Measurements from ENCODE around the gene TRABD2B.

Gene TRABD2B

DNA sequence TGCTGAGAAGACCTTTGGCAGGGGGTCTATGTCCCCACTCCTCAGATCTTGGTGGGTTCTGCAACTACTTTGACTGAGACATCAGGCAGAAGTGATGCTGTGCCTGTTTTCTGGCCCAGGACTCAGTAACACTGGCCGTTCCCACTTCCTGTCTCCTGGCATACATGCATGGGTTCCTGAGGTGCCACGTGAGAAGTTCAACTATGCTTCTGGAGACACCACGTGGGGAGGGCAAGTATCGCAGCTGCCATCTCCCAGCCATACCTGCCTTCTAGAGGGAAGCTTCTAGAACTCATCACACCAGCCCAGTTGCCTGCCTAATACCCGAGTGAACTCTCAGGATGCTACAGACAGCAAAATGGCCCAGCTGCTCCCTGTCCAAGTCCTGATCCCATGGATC is 65.8 kb downstream of the TRABD2B start:
- no peak for DNase-seq

DNA sequence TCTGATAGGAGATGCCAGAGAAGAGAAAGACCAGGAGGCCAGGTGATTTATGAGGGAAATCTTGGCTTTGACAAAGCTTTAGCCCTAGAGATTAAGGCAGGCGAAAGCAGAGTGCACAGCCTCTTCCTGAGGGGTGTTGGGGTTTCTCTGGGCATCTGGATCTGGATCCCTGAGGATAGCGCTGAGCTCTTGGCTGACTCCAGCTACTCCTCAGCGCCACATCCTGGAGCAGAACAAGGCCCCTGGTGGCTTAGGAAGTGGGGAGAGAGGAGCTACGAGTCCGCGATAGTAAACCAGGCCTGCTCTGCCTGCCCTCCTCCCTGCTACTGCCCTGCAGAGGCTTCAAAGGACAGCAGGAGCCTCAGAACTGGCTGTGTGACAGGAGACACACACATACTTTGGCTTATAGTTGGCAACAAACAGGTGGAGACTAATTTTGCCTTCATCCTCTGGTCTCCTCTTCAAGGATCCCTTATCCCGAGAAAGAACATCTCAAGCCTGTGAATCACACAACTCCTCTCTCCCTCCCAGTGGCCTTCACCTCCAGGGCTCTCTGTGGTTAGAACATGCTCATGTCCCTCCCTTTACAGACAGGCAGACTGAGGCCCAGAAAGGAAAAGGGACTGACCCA is 66.9 kb downstream of the TRABD2B start:
- DNase-seq: no peak

DNA sequence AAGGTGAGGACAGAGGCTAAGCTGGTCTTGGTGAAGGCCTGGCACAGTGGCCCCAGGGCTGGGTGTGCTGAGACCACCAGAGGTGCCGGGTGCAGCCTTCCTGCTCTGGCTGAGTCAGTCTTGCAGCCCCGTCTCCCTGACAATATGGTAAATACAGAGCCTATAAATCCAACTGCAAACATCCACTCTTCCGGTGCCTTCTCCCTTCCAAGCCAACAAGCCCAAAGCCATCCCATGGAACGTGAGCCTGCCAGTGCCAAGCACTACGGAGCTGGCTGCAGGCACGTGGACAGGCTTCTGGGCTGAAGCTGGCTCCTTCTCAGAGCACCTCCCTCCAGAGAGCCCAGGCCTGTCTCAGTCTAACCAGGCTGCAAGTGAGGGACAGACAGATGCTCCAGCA is 70.0 kb downstream of the TRABD2B start:
- DNase-seq: no peak

DNA sequence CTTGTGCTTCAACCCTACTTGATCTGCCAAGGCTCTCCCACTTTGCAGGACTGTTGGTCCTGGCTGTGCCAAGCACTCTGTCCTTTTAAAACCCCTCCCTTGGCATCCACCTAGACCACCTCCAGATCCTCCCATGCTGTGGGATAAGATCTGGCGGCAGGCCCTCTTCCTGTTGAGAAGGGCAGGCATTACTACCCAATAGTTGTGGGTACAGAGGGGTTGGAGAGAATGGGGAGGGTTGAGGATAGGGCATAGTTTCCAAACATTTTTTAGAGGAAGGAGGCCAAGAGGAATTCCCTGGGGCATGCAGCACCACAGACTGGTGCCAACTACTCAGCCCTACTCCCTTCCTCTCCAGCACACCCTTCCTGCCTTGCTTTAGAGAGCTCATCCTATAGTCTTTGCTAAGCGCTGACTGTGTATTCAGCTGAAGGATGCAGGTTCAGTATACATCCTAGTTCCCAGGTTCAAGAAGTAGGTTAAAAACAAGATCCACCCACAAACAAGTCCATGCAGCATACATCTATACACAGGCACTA is 70.7 kb downstream of the TRABD2B start:
- DNase-seq: no peak

DNA sequence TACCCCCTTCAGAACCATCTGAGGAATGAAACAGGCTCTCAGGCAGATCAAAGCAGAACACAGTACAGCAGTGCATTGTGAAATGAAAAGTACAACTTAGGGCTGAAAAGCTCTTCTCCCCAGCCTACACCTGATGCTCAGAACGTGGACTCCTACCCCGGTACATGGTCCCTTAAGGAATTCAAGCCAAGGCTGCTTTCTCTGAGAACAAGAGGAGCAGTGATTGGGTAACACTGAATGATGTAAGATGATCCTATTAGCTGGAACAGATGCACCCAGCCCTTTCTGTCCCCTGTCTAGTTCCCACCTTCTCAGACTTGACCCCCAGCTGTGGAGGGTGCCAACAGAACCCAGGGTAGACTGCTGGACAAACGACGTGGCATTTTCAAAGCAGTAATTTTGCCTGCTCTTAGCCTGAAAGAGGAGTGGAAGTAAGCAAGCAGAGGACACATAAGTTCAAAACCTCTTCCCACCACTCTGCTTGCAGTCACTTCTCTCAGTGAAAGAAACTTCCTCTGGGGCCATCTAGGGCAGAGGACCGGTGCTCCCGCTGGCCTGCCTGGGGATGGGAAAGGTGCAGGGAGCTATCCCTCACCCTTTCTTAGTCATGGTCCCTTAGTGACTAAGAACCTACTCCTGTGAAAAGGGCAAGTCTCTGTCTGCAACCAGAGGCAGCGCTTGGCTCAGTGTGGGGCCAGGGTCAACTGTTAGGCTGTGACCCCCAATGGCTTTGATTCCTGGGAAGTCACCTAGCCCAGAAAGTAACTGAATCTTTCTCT is 72.7 kb downstream of the TRABD2B start:
- no peak for DNase-seq

DNA sequence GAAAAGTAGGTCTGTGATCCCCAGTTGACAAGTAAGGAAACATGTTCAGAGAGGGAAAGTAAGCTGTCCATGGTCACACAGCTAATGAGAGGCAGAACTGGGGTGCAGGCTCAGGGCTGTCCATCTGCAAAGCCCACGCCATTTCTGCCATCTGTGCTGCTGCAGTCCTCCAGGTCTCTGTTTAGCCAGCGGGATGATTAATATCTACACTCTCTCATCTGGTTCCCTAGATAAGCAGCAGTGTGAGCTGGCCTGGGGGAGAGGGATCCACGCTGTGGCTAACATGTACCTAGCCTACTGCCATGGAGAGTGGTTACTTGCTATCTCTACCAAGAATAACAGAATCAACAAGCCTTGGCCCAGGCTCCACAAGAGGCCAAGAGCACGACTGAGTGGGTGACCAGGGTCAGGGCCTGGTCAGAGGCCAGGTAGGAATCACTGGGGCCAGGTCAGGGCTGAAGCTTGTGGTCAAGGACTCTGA is 75.2 kb downstream of the TRABD2B start:
- no peak for DNase-seq

DNA sequence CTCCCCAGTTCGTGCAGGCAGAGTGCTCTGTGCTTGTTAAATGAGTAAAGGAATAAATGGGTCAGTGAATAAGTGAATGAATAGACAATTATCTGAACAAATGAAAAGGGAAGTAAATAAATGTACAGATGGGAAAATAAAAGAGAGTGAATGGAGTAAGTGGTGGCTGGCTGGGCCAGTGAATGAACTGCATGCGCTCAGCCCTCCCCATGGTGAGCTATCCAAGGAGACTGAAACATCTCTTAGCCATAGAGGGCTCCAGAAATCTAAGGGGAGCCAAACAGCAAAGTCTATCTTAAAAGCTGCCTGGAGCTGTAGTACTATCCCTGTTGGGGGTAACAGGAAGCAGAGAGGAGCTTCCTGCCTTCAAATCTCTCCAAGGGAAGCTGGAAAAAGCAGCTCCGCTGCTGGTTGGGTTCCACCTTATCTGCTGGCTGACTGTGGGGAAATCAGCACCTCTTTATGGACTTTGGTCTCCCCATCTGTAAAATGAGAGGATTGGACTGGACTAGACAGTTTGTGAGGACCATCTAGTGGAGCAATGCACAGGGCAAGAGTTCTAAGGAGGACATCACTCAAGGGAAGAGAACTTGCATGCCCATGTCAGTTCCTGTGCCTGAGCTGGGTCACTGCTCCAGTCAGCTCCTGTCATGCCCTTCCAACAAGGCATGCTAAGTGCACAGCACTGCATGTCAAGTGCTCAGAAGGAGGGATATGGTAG is 77.9 kb downstream of the TRABD2B start:
- no peak for DNase-seq

DNA sequence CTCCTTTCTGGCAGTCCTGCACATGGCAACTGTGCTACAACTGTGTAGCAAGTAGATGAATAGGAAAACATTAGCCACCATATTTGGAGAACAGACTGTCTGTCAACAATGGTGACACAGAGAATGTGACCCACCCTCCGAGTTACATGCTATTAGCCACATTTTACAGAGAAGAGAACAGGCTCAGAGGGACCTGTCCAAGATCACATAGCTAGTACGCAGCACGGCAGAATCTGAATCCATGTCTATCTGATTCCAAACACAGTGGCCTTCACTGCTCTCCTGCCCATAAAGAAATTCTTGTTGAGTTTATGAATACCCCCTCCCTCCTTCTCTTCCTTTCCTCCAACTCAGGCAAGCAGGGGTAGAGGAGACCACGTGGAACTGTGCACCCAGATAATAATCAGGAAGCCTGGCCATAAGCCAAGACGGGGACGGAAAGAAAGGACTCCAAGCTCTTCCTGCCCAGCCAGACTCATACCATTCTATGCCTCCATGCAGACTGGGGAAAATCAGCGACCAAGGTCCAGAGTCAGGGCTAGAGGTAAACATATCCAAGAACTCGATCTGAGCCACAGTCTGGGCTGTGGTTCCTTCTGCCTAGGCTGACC is 78.8 kb downstream of the TRABD2B start:
- DNase-seq: no peak

DNA sequence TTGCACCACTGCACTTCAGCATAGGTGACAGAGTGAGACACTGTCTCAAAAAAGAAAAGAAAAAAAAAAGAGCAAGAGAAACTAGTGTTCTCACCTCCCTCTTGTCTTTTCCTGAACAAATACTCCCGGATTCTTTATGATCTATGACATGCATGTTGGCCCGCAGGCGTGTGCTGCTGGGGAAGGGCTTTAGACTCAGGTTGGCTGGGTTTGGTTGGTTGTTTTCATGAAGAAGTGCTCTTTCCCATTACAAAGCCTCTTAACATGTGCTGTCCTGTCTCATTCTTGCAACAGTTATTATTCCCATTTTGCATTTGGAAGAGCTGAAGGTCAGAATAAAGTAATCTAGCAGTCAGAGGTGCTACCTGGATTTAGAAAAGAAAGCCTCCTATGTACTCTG is 79.5 kb downstream of the TRABD2B start:
- DNase-seq: no peak

DNA sequence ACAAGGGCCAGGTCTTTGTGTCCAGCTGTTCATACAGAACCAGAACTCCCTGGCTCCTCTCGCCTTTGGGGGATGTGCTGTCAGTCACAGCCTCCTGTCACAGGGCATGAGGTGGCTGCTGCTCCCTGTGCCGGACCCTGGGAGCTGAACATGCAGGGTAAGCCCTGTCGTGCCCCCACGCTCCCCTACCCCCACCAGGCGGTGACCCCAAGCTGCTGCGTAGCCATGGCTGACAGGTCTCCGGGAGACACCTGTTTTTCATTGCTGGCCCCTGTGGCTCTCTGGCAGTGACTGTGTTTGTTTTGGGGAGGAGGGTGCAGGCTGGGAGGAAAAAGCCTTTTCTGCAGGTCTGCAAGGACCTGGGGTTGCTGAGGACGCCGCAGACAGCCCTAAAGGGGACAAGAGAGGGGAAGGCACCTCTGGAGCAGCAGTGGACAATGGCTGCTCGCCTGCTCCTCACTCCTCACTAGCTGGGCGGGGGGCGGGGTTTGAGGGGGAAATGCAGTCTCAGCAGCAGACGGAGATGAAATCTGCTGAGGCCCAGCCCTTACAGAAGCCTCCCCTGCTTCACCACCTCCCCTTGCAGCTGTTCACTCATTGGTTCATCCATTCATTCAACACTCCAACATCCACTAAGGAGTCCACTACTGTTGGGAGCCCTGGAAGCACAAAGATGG is 81.4 kb downstream of the TRABD2B start:
- no peak for DNase-seq

DNA sequence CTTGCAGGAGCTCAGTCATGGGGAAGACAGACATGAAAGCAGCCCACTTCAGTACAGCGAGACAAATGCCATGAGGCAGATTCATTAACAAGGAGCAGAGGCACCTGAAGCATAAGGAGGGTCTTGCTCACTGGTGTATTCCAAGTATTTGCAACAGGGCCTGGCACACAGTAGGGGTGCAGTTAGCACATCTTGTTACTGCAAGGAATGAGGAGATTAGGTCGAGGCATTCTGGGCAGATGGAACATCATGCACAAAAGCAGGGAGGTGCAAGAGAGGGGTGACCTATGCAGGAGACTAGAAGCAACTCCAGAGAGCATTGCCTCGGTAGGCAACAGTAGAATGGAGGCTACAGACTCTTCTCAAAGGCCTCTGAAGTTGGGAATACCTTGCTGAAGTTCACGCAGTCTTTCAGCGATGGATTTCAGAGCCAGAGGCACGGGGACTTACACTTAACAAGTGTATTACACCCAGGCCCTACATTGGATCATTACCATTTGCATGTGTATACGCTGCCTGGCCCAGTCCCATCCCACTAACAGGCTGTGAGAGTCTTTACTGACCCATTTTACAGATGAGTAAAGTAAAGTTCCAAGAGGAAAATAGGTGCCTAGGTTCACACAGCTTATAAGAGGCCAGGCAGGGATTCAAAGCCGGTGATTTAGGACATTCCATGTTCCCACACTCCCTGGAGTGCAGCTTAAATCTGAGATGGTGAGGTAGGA is 82.1 kb downstream of the TRABD2B start:
- DNase-seq: no peak

DNA sequence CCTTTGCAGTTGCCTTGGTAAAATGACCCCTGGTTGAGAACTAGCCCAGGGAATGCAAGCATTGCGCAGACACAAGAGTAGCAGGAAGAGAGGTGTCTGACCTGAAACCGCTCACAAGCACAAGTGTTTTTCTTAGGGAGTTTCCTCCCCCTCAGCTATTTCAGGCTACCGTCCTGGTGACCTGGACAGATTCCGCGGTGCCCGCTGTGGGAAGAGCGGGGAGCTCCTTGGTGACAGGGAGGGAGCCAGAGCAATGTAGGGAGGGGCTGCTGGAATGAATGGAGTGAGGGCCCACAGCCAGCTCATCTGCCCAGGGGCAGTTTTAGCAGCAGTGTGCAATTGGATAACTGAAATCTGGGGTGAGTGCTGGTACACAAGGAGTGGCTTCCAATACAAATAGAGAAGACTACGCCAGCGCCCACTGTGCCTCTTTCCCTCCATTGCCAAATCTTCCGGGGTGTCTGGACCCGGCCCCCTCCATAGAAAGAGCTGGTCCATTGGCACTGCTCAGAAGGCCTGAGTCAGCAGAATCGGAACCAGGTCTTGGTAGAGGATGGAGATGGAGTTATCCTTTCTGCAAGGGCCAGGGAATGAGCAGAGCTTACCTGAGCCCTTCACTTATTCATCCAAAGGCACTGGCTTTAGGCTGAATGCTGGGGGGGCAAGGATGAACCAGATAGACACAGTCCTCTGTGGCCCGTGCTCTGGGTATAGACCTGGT is 82.8 kb downstream of the TRABD2B start:
- no peak for DNase-seq

DNA sequence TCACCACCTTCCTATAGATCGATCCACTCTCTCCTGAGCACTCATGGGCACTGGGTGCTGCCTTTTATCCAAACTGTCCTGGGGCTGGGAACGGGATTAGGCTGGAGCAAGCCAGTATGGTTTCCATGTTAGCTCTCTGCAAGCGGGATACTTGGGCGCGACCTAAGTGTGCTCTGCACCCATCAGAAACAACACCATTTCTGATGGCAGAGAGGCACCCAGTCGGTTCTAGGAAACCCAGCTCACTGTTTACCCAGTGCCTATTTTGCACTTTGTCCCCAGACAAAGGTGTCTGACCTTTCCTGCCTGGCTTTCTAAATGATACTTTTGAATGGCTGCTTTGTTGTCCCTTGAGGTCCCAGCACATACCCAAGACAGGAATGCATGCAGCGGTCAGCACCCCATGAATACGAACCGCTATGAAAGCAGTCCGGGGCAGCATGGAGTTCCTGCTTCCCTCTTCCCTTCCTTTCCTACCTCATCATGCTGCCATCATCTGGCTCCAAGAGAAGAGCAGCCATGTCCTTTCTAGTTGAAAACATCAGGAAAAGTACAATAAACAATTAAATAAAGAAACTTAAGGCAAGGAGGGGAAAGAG is 83.9 kb downstream of the TRABD2B start:
- DNase-seq: no peak

DNA sequence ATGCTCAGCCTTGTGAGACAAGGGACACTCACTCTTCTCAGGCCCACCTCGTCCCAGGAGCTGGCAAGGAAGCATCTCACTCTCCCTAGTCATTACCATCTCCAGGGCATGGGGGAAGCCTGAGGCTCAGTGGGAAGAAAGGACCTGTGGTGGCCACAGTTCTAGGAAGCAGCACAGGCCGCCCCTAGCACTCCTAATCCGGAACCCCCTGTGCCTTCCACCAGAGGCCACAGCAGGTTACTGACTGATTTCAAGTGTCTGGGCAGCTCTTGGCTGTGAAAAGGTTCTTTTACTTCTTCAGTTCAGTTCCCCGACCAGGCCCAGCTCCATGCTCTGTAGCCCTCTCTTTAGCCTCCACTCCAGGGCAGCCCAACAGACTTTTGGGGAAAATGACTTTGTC is 84.4 kb downstream of the TRABD2B start:
- DNase-seq: no peak

DNA sequence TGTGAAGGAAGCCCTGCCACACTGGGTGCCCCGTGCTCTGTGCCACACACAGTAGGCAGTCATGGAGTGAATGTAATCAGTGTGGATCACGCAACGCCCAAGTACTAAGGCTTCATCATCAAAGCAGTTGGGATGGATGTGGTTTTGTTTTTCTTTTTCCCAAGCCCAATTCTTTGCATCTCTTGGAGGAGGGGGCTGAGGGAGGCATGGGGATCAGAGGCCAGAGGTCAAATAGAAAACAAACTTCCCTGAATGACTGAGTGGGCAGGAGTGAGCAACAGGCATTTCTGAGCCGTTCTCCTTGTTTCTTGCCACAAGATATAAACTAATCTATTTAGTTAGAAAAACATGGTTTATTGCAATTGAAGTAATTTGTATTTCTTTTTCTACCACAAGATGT is 85.3 kb downstream of the TRABD2B start:
- no peak for DNase-seq

DNA sequence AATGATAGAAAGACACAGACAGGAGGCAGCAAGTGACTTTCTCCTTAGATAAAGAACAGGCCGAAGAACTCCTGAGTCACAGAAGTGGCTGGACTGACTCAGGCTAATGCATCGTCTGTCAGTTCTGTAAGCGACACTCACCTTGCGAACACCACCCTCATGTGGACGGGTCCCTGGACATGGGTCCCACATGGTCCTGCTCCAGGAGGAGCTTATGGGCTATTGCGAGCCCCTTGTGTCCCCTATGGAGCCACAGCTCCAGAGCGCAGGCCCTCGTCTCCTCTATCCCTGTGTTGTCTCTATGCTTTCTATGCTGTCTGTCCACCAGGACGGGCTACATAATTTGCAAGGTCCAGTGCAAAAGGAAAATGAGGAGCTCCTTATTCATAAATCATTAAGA is 85.8 kb downstream of the TRABD2B start:
- DNase-seq: no peak

DNA sequence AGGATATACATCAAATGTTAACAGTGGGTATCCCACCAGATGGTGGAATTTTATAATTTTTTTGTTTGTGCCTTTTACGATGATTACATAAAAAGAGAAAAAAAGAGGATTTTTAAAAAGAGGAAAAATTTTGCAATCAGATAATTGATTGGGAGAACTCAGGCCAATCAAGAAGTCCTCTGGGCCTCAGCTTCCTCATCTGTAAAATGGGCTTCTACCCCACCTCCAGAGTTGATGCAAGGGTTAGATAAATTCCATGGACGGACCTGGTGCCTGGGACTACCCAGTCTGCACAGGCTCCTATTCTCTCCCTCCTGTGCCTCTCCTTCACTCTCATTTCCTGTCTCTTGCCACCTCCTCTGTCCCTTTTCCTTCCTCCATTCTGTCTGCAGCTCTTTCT is 88.9 kb downstream of the TRABD2B start:
- DNase-seq: no peak

DNA sequence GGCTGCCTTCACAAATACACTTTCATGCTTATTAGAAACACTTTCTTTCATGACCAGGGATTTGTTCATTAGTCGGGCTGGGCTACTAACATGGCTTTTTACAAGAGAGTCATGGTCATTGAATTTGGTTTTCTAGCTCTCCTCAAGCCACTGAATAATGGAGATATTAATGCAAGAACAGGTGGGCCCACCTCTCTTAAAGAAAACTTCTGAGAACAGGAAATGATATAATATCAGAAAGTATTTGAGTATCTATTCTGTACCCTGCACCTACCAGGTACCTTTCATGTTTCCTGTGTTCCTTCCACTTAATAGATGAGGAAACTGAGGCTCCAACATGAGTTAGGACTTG is 90.0 kb downstream of the TRABD2B start:
- no peak for DNase-seq

DNA sequence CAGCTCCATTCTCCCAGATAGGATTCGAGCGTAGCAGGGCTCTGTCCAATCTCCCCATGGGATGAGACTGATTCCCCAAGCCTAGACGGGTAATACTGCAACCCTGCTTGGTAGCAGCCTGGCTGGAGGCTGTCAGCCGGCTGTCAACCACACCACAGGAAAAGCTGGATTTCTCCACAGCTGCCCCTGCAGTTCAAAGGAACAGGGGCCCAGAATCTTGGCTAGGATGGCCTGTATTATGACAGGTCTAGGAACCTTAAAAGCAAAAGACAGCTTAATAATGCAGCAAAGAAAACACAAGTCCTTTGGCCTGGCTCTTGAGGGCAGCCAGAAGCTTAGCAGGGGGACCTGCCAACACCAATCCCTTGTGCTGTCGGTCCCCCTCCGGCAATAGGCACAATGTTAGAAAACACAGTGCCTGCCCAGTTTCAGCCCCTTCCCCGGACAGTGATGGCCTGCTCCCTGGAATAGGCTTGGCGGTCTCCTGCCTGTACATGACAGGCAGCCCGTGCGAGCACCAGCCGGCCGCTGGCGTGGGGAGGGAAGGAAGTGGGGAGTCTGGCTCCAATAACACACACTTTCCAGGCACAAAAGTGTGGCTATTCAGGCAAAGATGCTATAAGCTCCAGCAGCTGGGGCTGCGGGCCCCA is 90.5 kb downstream of the TRABD2B start:
- no peak for DNase-seq

DNA sequence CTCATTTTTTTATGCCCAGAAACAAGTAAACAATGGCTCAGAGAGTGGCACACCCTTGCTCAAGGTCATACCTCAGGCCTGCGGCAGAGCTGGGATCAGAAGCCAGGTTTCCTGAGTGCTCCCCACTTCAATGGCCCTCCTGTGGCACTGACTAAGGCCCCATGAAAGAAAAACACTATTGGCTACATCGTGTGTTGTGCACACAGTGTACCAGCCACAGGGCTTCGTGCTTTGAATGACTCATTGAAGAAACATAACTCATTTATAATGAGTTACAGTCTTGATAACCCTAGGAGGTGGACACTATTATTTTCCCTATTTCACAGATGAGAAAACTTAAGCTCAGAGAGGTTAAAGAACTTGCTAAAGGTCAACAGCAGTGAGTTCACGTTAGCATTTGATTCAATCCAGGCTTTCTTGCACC is 91.2 kb downstream of the TRABD2B start:
- no peak for DNase-seq
